Lower lobe of right lung (tissue), 2 donors: ENCODE data around the gene AP1M1. TPM values are rescaled to one million over a fixed set of nuclear protein-coding genes. Genes with fewer than 3 reads are reported as not detected.

Experiments used
- ATAC-seq, 2 donors: fragments of 200-7000 bp; cut with Tn5 transposase; one replicate each; pipeline ENCODE4 v1.9.1; 2020 to 2022; ENCODE audit warnings: mild to moderate bottlenecking in 2 of 2, moderate library complexity in 2 of 2
- DNase-seq: peaks from one replicate; pipeline ENCODE4 v3.0.0-alpha.2; 2020
- H3K27ac ChIP-seq: fragments of 200-600 bp; one replicate; pipeline ENCODE4 v1.8.0; 2022
- H3K27me3 ChIP-seq: fragments of 200-600 bp; one replicate; pipeline ENCODE4 v1.8.0; 2022; ENCODE audit warnings: low read depth
- H3K36me3 ChIP-seq: fragments of 200-600 bp; one replicate; pipeline ENCODE4 v1.8.0; 2022; ENCODE audit warnings: mild to moderate bottlenecking
- H3K4me1 ChIP-seq: fragments of 200-600 bp; one replicate; pipeline ENCODE4 v1.8.0; 2022
- H3K4me3 ChIP-seq: fragments of 200-600 bp; one replicate; pipeline ENCODE4 v1.8.0; 2022; ENCODE audit warnings: mild to moderate bottlenecking
- H3K9me3 ChIP-seq: fragments of 200-600 bp; one replicate; pipeline ENCODE4 v1.8.0; 2022
- intact Hi-C: fragments of 100-400 bp; cut with DNase I; formaldehyde crosslinking; loops from one replicate; pipeline ENCODE4 v1.11.0; 2022
- total RNA-seq: library from RNA; stranded (reverse); fragmentation: NEBNext Ultra II Directional; extraction: Animal tissue kit (Norgen Biotek cat#: 25700); gene quantifications from one replicate; pipeline ENCODE4 v1.2.1, GENCODE V29; 2021
- TF ChIP-seq, protein P1 (sequence below): fragments of 200-600 bp; IDR thresholded peaks from one replicate; pipeline ENCODE4 v1.8.0; 2022; ENCODE audit warnings: antibody characterized with exemption, mild to moderate bottlenecking
- donor health status: DM: no; HTN: yes; CAD: no; lungs with severe emphysema.

AP1M1 gene
- total RNA-seq, 1 donor from 2014 or later, result 66.0 TPM

DNA sequence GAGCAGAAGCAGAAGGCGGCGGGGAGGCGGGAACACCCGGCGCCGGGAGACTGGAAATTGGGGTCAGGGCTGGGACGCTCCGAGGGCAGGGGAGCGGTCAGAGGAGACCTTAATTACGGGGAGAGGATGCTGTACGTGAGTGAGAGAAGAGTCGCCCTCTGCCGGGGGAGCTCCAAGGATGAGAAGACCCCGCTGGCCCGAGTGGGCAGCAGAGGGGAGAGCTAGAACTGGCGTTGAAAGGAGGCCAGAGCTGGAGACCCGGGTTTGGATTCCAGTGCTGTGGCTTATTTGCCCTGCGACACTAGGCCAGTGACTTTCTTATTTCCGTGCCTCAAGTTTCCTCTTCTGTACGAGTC, 12.0 kb upstream of the AP1M1 start:
- Histone ChIP-seq H3K9me3 (no peaks in the 10 kb centered on the region), H3K4me1 (peaks cover 22% of the 10 kb centered on the region), H3K27me3 (no peaks in the 10 kb centered on the region), H3K27ac (peak overlapping the region; percentile 90), H3K36me3 (peaks cover 40% of the 10 kb centered on the region), H3K4me3 (peak overlapping the region; percentile 93)
- intact Hi-C loops, result loop anchor here (10.0 kb wide), 1 partner anchor 141 kb away; no protein-coding TSS in a partner anchor
- DNase-seq (peak; percentile 60), ATAC-seq (peak; percentile 34 to 40)
- TF ChIP-seq, protein P1, sequence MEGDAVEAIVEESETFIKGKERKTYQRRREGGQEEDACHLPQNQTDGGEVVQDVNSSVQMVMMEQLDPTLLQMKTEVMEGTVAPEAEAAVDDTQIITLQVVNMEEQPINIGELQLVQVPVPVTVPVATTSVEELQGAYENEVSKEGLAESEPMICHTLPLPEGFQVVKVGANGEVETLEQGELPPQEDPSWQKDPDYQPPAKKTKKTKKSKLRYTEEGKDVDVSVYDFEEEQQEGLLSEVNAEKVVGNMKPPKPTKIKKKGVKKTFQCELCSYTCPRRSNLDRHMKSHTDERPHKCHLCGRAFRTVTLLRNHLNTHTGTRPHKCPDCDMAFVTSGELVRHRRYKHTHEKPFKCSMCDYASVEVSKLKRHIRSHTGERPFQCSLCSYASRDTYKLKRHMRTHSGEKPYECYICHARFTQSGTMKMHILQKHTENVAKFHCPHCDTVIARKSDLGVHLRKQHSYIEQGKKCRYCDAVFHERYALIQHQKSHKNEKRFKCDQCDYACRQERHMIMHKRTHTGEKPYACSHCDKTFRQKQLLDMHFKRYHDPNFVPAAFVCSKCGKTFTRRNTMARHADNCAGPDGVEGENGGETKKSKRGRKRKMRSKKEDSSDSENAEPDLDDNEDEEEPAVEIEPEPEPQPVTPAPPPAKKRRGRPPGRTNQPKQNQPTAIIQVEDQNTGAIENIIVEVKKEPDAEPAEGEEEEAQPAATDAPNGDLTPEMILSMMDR, result no peak

DNA sequence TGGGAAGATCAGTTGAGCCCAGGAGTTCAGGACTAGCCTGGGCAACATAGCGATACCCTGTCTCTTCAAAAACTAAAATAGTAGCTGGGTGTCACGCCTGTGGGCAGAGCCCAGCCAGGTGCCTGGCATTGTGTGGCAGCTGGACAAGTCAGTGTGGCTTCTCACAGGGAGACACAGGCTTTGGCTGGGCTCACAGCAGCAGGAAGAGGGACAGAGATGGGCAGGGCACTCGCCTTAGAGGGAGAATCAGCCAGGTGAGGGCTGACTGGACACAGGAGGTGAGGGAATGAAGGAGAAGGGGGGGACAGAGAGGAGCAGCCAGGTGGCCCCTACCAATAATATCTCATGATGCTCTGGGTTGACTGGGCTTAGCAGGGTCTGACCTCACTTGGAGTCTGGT, 9.2 kb upstream of the AP1M1 start:
- peaks cover 66% of the 10 kb centered on the region for H3K36me3 ChIP-seq
- ATAC-seq, result no peak
- TF ChIP-seq, protein P1, result no peak
- no peaks in the 10 kb centered on the region for H3K9me3 ChIP-seq
- intact Hi-C loops, result loop anchor here (10.0 kb wide), 1 partner anchor 144 kb away; no protein-coding TSS in a partner anchor
- no peak overlapping the region for H3K27ac ChIP-seq
- H3K4me1 ChIP-seq, result peaks cover 22% of the 10 kb centered on the region
- H3K27me3 ChIP-seq, result no peaks in the 10 kb centered on the region
- peak; percentile 14 for DNase-seq
- no peak overlapping the region for H3K4me3 ChIP-seq

DNA sequence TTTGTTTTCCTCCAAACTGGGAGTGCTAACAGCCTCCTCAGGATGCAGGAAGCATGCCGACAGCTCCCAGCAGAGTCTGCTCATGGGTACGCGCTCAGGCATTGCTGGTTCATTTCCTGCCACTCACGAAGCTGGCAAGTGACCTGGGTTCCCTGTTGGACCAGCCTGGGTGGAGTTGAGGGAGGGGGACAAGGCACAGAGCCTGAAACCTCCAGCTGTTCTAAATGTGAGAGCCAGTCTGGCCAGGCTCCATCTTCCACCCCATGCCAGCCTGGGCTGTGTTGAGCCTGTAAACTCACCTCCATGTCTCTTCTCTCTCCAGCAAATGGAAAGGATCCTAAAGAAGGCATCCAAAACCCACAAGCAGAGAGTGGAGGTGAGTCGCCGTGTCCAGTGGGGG, 7.5 kb upstream of the AP1M1 start:
- Histone ChIP-seq H3K36me3 (peaks cover 68% of the 10 kb centered on the region), H3K27me3 (no peaks in the 10 kb centered on the region), H3K4me1 (peaks cover 19% of the 10 kb centered on the region), H3K9me3 (no peaks in the 10 kb centered on the region), H3K27ac (no peak overlapping the region), H3K4me3 (no peak overlapping the region)
- intact Hi-C loops, result no loop called here
- TF ChIP-seq, protein P1, result no peak
- ATAC-seq (no peak), DNase-seq (peak; percentile 15)

DNA sequence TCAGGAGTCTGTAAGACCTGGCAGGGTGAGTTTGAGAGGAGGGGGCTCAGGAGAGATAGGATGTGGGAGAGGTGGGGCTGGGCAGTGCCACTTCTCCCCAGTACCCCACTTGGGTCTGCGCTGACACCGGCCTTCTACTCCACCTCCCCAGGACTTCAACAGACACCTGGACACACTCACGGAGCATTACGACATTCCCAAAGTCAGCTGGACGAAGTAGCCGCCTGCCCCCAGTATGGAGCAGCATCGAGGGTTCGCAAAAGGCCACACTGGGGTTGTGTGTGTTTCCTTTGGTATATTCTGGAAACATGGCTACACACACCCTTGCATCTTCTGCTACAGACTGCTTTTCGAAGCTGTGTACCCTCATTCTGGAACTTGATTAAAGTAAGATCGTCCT, 7.0 kb upstream of the AP1M1 start:
- intact Hi-C loops, result no loop called here
- H3K9me3 ChIP-seq, result no peaks in the 10 kb centered on the region
- no peaks in the 10 kb centered on the region for H3K27me3 ChIP-seq
- no peak for DNase-seq
- TF ChIP-seq, protein P1, result no peak
- no peak overlapping the region for H3K4me3 ChIP-seq
- peaks cover 19% of the 10 kb centered on the region for H3K4me1 ChIP-seq
- ATAC-seq, result no peak
- peaks cover 68% of the 10 kb centered on the region for H3K36me3 ChIP-seq
- H3K27ac ChIP-seq, result no peak overlapping the region

DNA sequence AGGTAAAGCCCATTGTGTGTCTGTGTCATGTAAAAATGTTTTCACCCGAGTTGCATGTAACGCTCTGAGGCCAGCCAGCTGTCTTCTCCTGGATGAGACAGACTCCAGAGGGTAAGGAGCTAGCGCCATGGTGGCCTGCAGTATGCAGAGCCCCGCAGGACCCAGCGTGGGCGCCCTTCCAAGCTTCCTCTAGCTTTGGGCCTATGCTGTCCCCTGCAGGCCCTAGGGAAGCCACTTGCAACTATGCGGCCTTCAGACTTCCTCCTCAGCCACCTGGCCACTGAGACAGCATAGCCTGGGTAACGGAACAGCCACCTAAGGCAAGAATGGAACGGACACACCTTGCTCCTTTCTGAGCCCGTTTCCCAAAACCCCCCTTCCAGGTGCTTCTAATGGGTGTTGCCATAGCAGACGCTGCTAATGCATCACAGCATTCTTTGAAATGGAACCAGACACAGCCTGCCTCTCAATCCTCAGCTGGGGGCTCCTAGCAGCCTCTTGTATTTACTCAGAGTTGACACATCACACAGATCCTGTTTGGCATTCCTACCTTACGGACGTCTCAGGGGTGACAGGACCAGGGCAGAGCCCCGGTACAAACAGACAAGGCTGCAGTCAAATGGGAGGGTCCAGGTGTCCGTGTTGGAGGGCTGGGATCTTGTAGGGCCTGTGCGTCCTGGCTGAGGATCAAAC, 6.3 kb upstream of the AP1M1 start:
- intact Hi-C loops, result no loop called here
- H3K27ac ChIP-seq, result no peak overlapping the region
- peaks cover 68% of the 10 kb centered on the region for H3K36me3 ChIP-seq
- no peaks in the 10 kb centered on the region for H3K9me3 ChIP-seq
- ATAC-seq (peak in 1 of 2 donors; percentile 20), DNase-seq (no peak)
- no peak overlapping the region for H3K4me3 ChIP-seq
- TF ChIP-seq, protein P1, result no peak
- no peaks in the 10 kb centered on the region for H3K27me3 ChIP-seq
- peaks cover 13% of the 10 kb centered on the region for H3K4me1 ChIP-seq
